Right lobe of liver (tissue), 6 donors: ENCODE results near the gene ZNF346. TPM values are rescaled to one million over a fixed set of nuclear protein-coding genes. Genes with fewer than 3 reads are reported as not detected.

Experiments used
- ATAC-seq, 4 donors: fragments of 200-7000 bp; cut with Tn5 transposase; one replicate each; pipeline ENCODE4 v1.9.1; 2020; ENCODE audit warnings: mild to moderate bottlenecking in 4 of 4, moderate library complexity in 4 of 4
- DNase-seq, 3 donors: peaks; one replicate each; pipeline ENCODE4 v3.0.0-alpha.2; 2020
- H3K27ac ChIP-seq, 3 donors: fragments of 200-600 bp; one replicate each; pipeline ENCODE4 v1.8.0; 2022
- H3K27me3 ChIP-seq, 2 donors: fragments of 200-600 bp; one replicate each; pipeline ENCODE4 v1.8.0; 2022
- H3K36me3 ChIP-seq, 4 donors: fragments of 200-600 bp; sonication (generic) in 1 of 4; one replicate each; pipeline versions ENCODE4 v1.5.1 to v1.8.0; 2017 to 2022; ENCODE audit warnings: control low read depth in 1 of 4
- H3K4me1 ChIP-seq, 4 donors: fragments of 200-600 bp; sonication (generic) in 1 of 4; one replicate each; pipeline versions ENCODE4 v1.5.1 to v1.8.0; 2017 to 2022; ENCODE audit warnings: control low read depth in 1 of 4
- H3K4me3 ChIP-seq, 3 donors: fragments of 200-600 bp; one replicate each; pipeline ENCODE4 v1.8.0; 2022
- H3K9me3 ChIP-seq, 4 donors: fragments of 200-600 bp; sonication (generic) in 1 of 4; one replicate each; pipeline versions ENCODE4 v1.5.1 to v1.8.0; 2017 to 2022; ENCODE audit warnings: control low read depth in 1 of 4
- POLR2A ChIP-seq: fragments of 450-650 bp; IDR thresholded peaks from one replicate; pipeline ENCODE4 v1.6.1; 2017; ENCODE audit warnings: antibody characterized with exemption, mild to moderate bottlenecking
- WGBS: methylation state at CpG from one replicate; pipeline ENCODE4 v1.1.6; 2018; ENCODE audit warnings: low coverage, low lambda C conversion rate; ENCODE audit not compliant: insufficient coverage; ENCODE audit errors: missing lambda C conversion rate; 5-methylcytosine and 5-hydroxymethylcytosine counted together
- intact Hi-C, 2 donors: fragments of 100-400 bp; cut with DNase I; formaldehyde crosslinking; loops; one replicate each; pipeline versions ENCODE4 v1.11.2 to v1.14.1; 2022
- total RNA-seq, 6 experiments: library from RNA; depleted of rRNA in 2 of 6; stranded (reverse); fragments of >200 nt in 2 of 6; fragmentation: NEBNext Ultra II Directional in 3 of 6; extraction: Animal tissue kit (Norgen Biotek cat#: 25700) in 3 of 6; gene quantifications; one replicate each; pipeline versions ENCODE4 v1.1.0 to v1.2.4, GENCODE V29; 2016 to 2023
- TF ChIP-seq, protein P1 (sequence below), 4 donors: fragments of 200-600 bp in 3 of 4; fragments of 450-650 bp in 1 of 4; IDR thresholded peaks; one replicate each; pipeline versions ENCODE4 v1.5.1 to v1.8.0; 2016 to 2022; ENCODE audit warnings: antibody characterized with exemption in 4 of 4, mild to moderate bottlenecking in 2 of 4
- donor health status: DM: no; HTN: yes; CAD: no.
- donor health status: DM: no; HTN: no; CAD: no.
- donor health status: DM: no; HTN: no; CAD: no.
- donor health status: DM: no; HTN: yes; CAD: no.
- donor health status: DM: no; HTN: yes; CAD: no.

Gene ZNF346
- total RNA-seq, 6 experiments from 2014 or later, result 5.3 to 7.4 (median 6.0) TPM

- no peaks in the 10 kb centered on the region for H3K9me3 ChIP-seq
- H3K36me3 ChIP-seq, result peaks cover 0 to 26% (median 11%) of the 10 kb centered on the region in 4 donors
- H3K27ac ChIP-seq, result peak overlapping the region in 1 of 3 donors; percentile 78
- intact Hi-C loops, result no loop called here
- ATAC-seq, result peak in 3 of 4 donors; percentile 3 to 68 (median 11)
- no peak overlapping the region for H3K4me3 ChIP-seq
- DNase-seq, result peak in 2 of 3 donors; percentile 68 to 90
- TF ChIP-seq, protein P1, sequence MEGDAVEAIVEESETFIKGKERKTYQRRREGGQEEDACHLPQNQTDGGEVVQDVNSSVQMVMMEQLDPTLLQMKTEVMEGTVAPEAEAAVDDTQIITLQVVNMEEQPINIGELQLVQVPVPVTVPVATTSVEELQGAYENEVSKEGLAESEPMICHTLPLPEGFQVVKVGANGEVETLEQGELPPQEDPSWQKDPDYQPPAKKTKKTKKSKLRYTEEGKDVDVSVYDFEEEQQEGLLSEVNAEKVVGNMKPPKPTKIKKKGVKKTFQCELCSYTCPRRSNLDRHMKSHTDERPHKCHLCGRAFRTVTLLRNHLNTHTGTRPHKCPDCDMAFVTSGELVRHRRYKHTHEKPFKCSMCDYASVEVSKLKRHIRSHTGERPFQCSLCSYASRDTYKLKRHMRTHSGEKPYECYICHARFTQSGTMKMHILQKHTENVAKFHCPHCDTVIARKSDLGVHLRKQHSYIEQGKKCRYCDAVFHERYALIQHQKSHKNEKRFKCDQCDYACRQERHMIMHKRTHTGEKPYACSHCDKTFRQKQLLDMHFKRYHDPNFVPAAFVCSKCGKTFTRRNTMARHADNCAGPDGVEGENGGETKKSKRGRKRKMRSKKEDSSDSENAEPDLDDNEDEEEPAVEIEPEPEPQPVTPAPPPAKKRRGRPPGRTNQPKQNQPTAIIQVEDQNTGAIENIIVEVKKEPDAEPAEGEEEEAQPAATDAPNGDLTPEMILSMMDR (IDR thresholded peaks at IDR 0.05), result no peak
- TF ChIP-seq POLR2A, result no peak
- WGBS, result 46% methylated on average over 4 of the region's 29 CpGs
- no peaks in the 10 kb centered on the region for H3K27me3 ChIP-seq
- H3K4me1 ChIP-seq, result peaks cover 2 to 45% (median 14%) of the 10 kb centered on the region in 4 donors
Measured at GRCh38 chr5:177096162-177097015, 73.9 kb downstream of the ZNF346 start.

DNA sequence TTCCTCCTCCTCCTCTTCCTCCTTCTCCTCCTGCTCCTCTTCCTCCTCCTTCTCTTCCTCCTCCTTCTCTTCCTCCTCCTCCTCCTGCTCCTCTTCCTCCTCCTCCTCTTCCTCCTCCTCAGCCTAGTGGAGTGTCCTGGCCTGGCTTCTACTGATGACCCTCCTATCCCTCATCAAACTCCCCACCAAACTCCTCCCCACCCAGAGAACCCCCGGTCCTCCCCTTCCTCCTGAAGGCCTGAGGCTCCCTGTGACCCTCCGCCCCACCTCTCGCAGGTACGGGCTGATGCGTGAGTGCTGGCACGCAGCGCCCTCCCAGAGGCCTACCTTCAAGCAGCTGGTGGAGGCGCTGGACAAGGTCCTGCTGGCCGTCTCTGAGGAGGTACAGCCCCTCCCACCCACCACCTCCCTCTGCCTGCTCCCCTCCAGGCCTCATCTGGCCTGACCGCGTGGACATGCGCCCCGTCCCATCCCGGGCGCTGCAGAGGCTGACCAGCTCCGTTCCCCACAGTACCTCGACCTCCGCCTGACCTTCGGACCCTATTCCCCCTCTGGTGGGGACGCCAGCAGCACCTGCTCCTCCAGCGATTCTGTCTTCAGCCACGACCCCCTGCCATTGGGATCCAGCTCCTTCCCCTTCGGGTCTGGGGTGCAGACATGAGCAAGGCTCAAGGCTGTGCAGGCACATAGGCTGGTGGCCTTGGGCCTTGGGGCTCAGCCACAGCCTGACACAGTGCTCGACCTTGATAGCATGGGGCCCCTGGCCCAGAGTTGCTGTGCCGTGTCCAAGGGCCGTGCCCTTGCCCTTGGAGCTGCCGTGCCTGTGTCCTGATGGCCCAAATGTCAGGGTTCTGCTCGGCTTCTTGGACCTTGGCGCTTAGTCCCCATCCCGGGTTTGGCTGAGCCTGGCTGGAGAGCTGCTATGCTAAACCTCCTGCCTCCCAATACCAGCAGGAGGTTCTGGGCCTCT, 74.8 kb downstream of the ZNF346 start:
- Histone ChIP-seq H3K27ac (no peak overlapping the region), H3K4me3 (no peak overlapping the region), H3K4me1 (peaks cover 2 to 45% (median 14%) of the 10 kb centered on the region in 4 donors), H3K36me3 (peaks cover 0 to 22% (median 8%) of the 10 kb centered on the region in 4 donors), H3K27me3 (no peaks in the 10 kb centered on the region), H3K9me3 (no peaks in the 10 kb centered on the region)
- TF ChIP-seq, protein P1 (IDR thresholded peaks at IDR 0.05), result no peak
- no peak for TF ChIP-seq POLR2A
- DNase-seq (no peak), ATAC-seq (peak in 1 of 4 donors; percentile 8)
- 72% methylated on average over 14 of the region's 30 CpGs for WGBS
- intact Hi-C loops, result no loop called here

DNA sequence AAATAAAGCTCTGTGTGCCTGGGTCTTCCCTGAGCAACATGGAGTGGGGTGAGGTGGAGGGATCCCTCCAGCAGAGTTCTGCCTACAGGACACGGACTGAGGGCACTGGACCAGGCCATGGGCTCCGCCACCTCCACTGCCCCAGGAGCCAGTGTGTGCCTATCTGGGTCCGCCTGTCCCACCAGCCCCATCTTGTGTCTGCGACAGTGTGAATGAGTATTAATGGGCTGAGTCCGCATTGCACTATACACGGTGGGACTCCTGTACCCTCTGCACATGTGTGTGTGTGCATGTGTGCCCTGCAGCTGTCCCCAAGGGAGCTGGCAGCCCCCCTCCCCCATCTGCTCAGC, 75.6 kb downstream of the ZNF346 start:
- H3K4me1 ChIP-seq, result peaks cover 2 to 45% (median 14%) of the 10 kb centered on the region in 4 donors
- intact Hi-C loops, result no loop called here

More for the DNA sequence above, 75.6 kb downstream of the ZNF346 start:
- H3K36me3 ChIP-seq, result peaks cover 0 to 19% (median 6%) of the 10 kb centered on the region in 4 donors
- H3K9me3 ChIP-seq, result no peaks in the 10 kb centered on the region
- no peak for TF ChIP-seq POLR2A
- TF ChIP-seq, protein P1 (IDR thresholded peaks at IDR 0.05), result no peak
- no peak for ATAC-seq
- H3K27ac ChIP-seq, result peak overlapping the region in 1 of 3 donors; percentile 4
- H3K27me3 ChIP-seq, result no peaks in the 10 kb centered on the region
- H3K4me3 ChIP-seq, result no peak overlapping the region
- no peak for DNase-seq
- WGBS, result 37% methylated on average over 3 of the region's 6 CpGs
